NCI-H1436 treated with DMSO at 0.1 percent for 48 hours (cell line): ENCODE results near the gene LMF1.

ENCODE experiments used
- DNase-seq: peaks from one replicate; lab custom pipeline; 2025; lab: John Stamatoyannopoulos, UW

The LMF1 gene

DNA sequence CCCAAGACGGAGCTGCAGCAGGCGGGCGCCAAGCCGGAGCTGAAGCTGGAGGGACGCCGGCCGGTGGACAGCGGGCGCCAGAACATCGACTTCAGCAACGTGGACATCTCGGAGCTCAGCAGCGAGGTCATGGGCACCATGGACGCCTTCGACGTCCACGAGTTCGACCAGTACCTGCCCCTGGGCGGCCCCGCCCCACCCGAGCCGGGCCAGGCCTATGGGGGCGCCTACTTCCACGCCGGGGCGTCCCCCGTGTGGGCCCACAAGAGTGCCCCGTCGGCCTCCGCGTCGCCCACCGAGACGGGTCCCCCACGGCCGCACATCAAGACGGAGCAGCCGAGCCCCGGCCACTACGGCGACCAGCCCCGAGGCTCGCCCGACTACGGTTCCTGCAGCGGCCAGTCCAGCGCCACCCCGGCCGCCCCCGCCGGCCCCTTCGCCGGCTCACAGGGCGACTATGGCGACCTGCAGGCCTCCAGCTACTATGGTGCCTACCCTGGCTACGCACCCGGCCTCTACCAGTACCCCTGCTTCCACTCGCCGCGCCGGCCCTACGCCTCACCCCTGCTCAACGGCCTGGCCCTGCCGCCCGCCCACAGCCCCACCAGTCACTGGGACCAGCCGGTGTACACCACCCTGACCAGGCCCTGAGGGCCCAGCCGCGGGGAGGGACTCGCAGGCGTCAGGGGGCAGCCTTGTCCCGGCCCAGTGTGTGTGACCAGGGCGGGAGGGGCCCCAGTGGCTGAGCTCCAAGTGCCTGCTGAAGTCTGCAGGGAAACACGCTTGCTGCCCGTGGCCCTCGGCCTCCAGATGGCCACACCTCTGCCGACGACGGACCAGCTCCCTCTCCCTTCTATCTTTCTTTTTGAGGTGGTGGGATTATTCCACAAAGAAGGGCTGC lies 14.2 kb upstream of the LMF1 start:
- no peak for DNase-seq

DNA sequence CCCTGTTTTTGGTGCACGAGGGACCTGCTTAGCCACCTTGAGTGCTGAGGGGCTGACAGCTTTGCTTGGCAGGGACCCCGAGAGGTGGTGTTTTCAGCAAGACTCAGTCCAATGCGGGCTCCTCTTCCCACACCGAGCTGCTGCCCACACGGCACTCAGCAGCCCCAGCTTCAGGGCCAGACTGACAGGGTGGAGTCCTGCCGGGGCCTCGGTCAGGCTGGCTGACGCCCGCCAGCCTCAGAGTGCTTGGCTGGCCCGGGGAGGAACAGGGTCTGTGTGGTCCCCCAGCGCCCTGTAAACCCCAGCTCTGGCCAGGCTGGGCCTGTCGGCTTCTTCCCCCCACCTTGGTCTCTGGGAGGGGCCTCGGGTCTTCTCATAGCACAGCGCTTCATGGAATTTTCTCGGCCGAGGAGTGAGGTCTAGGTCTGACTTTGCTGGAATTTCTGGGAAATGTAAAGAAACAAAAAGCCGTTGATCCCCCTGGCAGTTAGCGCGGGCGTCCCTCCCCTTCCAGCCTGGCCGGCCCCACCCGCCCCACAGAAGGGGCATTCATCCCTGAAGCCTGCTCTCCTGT lies 13.4 kb upstream of the LMF1 start:
- DNase-seq, result no peak

DNA sequence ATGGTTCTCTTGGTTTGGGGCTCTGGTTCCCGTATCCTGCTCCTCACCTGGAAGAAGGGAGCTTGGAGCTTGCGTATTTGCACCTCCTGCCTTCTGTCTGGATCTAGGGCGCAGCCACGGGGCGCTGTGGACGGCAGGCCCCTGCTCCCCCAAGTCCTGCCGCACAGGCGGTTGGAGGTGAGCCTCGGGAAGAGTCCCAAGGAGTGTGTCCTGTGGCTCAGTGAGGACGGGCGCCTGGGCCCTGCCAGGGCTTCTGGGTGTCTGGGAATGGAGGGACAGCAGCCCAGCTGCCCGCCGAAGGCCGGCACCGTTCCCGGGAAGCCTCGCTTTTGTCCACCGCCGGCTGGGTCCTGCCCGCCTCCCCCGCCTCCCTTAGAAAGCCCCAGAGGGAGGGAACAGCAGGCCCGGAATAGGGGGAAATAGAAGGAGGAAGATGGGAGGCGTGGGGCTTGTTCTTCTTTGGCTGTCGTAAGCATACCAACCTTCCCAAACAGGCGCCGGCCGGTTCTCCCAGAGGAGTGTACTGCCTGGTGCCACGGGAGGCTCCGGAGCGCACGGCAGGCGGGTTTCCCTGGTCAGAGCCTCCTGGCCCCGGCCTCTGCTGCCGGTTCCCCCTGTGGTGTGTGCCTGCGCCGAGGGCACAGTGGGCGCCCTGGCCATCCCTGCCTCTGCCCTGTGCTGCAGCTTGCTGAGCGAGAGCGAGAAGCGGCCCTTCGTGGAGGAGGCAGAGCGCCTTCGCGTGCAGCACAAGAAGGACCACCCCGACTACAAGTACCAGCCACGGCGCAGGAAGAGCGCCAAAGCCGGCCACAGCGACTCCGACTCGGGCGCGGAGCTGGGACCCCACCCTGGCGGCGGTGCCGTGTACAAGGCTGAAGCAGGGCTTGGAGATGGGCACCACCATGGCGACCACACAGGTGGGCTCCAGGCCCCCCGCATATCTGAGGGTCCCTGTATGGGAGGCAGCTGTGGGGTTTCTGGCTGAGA lies 12.6 kb upstream of the LMF1 start:
- DNase-seq, result no peak

DNA sequence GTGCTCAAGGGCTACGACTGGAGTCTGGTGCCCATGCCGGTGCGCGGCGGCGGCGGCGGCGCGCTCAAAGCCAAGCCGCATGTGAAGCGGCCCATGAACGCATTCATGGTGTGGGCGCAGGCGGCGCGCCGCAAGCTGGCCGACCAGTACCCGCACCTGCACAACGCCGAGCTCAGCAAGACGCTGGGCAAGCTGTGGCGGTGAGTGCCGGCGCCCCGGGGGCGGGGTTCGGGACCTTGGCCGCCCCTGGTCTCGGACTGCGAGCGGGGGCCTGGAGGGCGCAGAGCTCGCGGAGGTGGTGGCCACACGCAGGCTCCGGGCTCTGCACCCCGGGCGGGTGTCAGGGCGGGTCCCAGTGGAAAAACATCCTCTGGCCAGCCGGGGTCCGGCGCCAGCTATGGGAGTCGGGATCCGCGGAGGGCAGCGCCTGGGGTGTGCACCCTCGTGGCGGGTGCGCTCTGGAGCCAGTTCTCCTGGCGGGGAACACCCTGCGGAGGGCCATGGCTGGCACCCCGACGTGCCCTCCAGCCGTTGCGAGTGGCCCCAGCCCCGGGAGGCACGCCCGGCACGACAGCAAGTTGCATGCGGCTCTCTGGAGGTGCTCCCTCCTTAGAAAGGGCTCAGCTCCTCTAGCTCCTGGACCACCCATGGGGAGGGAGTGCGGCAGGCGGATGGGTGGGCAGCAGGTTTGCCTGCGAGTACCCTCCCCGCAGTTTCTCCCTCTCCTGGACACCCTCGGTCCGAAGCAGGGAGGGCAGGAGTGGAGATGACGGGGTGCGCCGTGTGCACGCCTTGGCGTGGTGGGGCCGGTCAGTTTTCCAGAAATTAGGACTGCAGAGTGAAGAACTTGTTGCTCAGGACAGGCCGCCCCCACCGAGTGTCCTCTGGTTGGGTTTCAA lies 11.6 kb upstream of the LMF1 start:
- no peak for DNase-seq

DNA sequence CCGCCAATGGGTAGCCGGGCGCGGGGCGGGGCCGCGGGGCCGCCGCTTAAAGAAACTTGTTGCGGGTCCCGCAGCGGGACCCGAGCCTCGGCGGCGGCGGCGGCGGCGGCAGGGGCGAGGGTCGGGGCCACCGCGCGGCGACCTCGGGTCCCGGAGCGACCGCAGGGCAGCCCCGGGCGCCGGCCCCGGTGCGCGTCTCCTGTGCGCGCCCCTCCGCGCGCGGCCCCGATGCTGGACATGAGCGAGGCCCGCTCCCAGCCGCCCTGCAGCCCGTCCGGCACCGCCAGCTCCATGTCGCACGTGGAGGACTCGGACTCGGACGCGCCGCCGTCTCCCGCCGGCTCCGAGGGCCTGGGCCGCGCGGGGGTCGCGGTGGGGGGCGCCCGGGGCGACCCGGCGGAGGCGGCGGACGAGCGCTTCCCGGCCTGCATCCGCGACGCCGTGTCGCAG lies 10.9 kb upstream of the LMF1 start, which contains the start of gene SOX8:
Gene SOX8 (plus strand): TSS at position 76 of the 450 bp plus-strand sequence. CDS start 153 bp downstream, at position 229.
- no peak for DNase-seq

DNA sequence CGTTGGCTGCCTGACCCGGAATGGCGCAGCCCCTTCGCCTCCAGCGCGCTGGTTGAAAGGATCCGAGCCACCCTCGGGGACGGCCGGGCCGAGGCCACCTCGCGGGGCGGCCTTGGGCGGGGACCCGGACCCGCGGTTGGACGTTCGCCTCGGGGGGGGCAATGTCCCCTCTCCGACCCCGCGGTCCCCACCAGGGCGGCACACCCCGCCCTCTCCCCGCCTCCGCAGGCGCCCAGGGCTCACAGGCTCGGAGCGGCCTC lies 9.7 kb upstream of the LMF1 start:
- no peak for DNase-seq

DNA sequence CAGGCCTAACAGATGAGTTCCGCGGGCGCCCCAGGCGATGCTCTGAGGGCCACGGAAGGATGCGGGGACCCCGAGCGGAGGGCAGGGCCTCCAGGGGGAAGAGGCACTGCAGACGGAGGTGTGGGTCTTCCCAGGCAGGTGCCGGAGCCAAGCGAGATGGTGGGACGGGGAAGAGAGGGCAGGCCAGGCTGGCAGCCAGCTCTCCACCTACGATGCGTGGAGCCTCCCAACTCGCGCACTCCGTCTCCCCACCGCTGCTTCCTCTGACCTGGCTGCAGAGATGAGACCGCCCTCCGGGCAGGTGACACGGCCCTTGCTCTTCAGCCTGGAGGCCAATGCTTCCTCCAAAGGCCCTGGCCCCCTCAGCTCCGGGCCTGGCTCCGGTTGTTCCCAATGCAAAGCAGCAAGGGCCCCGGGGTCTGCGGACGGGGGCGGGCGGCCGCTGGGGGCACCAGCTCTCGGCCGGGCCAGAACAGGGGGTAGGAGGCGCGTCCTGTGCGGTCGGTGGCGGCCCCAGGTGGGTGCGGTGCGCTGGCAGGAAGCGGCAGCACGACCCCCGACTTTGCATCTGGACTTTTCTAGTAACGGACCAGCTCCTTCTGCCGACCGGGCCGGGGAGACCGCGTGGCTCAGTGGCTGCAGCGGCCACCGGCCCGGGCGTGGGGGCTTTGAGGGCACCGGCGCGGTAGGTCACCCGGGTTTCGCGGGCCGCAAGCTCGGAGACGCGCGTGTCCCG lies 9.2 kb upstream of the LMF1 start:
- no peak for DNase-seq

DNA sequence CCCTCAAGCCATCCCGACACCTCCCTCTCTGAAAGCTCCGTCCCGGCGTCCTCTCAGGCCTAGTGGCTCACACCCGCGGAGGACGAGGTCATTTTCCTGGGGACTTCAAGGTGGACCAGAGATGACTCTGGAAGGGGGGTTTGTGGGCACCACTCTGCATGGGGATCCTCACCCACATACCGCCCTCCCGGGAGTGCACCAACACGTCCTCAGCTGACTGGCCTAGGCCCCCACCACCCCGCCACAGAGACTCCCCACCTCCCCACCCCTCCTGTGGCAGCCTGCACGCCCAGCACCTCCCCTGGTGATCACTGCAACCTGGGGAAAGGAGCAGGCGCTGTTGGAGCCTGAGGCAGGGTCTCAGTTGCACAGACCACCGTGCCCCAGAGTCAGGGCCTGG lies 8.4 kb upstream of the LMF1 start:
- no peak for DNase-seq

DNA sequence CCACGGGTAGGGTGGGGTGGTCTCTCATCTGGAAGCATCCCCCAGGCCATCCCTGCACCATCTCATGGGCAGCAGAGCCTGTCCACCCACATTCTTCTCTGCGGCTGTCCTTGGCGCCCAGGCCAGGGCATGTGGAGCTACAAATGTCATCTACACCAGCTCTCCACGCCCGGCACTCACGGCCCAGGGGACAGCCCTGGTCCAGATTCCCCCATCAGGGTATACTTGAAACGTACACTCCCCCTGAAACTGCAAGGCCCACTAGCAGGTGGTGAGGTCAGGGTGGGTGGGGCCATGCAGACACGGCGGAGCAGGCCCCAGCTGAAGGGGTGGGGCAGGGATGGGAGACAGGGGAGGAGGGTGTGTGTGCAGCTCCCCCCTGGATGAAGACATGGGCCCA lies 7.6 kb upstream of the LMF1 start:
- no peak for DNase-seq

DNA sequence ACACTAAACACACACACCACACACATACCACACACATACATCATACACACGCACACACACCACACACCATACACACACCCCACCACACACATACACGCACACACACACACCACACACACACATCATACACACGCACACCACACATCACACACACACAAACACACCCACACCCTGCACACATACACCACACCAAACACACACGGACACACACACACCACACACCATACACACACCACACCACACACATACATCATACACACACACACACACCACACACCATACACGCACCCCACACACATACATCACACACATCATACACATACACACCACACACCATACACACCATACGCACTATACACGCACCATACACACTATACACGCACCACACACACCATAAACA lies 7.1 kb upstream of the LMF1 start:
- DNase-seq, result no peak

DNA sequence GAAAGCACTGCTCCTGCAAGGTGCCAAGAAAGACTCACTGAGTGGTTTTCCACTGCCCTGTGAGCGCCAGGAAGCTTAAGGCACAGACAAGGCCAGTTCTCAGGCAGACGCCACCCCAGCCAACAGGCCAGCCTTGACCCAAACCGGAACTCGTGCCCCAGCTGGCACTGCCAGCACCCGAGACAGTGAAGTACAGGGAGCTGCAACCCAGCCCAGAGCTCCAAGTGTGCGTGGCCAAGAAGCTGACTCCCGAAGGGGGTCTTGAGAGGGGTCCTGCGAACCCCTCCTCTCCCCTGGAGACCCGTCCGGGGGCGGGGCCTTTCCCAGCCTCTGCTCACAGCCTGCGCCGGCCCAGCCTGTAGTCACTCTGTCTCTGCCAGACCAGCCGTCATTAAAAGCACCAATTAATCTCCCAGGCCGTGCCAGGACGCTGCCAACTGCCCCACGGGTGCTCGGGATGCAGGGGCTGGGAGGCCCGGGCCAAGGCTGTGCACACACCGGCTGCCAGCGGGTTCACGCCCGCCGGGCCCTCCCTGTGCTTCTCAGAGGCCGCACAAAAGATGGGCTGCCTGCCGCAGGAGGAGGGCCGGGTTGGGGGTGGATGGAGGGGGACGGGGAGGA lies 6.4 kb upstream of the LMF1 start:
- no peak for DNase-seq

DNA sequence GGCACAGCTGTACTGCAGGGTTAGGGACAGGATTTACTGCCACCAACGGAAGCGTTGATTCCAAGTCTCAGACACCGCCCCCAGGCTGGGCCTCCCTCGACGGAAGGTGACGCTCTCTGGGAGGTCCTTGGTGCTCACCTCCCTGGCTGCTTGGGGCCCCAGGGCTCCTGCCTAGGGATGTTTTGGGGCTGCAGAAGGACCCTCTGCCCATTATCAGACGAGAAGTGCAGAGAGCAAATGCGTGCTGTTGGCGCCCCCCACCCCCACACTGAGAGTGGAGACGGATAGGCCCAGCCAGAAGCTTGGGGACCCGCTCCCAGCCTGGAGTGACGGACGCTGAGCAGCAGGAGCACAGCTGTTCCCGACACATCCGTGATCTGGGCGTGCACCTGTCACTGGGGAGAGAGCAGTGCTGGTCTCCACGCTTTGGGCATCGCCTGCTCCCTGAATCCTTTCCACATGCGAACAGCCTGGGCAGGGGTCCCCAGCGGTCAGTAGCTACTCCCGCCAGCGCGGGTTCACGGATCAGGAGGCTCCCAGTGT lies 5.7 kb upstream of the LMF1 start:
- DNase-seq, result no peak

DNA sequence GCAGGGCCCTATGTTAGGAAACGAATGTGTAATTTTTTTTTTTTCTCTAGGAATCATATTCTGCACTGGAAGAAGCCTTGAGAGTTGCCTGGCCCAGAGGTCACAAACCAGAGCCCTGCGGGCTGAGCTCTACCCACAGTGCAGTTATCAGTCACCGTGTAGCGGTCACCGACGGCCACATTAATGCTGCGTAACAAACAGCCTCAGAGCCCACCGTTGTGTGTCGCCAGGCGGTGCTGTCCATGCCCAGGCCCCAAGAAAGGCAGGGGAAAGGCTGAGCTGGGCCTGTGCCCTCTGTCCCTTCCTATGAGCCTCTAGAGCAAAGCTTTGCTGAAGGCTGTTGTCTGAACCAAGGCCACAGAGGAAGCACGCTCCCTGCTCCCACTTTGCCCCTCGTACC lies 4.5 kb upstream of the LMF1 start:
- no peak for DNase-seq

DNA sequence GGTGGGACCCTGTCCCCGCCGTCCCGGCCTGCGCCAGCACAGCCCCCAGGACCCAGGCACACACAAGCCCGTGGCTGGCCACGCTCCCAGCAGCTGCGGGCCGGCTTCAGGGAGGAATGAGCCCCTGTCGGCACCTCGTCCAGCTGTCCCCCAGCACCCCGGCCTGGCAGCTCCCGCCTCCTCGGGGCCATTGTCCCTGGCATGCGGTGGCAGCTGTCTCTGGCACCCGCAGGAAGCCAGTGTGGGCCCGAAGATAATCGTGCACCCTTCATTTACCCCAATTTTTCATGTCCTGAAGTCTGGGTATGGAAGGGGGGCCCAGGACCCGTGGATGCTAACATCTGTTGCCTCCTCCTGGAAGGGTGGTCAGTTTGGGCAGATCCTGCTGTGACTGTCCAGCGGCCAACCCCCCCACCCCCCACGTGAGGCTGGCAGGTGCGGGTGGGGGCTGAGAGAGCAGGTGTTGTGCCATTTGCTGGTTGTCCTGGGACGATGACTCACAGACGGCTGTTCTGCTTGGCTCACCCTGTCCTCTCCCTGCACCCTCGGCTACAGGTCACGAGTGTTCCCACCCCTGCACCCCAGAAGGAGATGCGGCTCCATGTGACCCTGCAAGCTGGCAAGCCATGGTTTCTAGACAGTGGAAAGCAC lies 4.0 kb upstream of the LMF1 start:
- no peak for DNase-seq

DNA sequence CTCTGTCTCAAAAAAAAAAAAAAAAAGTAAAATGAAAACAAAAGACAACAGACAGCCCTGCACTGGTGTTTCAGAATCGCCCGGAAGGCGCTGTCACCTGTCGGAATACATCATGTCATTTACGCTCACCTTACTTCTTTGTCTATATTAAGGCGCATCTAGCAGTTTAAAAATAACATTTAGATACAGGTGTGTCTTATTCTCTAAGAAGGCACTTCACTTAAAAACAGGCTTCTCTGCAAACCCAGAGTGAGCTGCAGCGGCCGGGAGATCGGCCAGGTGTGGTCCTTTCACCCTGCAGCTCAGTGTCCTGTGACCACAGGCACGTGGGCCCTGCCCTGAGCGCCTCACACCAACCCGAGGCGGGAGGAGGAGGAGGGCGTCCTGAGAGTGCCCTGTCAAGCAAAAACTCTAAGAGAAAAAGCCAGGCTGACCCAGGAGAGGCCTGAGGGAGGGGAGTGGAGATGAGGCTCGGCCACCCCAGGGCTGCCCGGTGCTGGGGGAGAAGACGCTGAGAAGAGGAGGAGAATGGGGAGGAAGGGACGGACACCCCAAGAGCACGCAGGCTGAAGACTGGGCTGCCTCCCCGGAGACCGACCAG lies 3.3 kb upstream of the LMF1 start:
- DNase-seq, result no peak

DNA sequence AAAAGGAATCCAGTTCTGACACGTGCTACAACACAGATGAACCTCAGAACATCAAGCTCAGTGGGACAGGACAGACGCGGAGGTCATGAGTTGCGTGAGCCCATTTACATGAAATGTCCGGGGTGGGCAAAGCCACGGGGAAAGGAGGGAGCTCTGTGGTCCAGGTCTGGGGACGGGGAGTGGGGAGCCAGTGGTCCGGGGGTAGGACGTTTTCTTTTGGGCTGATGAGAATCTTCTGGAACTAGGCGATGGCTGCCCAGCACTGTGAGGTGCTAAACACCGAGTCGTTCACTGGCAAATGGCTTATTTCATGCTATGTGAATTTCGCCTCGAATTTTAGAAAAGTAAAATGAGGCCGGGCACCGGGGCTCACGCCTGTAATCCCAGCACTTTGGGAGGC lies 2.6 kb upstream of the LMF1 start:
- DNase-seq, result no peak

DNA sequence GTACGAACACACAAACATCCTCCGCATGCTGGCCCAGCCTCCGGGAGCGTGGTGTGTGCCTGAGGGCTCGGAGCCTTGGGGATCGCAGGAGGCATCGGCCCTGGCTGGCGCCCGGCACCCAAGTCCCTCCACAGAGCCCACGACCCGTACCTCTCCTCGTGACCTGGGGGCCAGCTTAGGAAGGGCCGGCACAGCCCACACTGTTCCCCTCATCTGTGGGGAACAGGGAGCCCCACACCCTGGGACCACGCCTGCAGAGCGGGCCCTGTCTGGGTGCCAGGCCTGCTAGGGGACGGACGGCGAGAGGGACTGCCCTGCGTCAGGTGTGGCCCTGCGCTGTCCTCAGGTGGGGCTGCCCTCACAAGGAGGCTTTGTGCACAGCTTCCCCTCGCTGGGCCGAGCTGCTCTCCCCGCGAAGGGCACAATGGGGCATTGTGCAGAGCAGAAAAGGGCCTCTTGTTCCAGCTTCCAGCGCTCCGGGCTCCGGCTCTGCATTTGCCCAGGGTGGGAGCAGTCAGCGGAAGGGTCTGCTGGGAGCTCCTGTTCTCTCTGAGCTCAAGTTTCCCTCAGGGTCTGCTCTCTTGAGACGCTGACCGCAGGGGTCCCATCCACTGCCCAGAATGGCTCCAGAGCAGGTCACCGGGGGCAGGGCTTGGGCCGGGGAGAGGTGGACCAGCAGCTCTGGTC lies 1.7 kb upstream of the LMF1 start:
- DNase-seq, result no peak

DNA sequence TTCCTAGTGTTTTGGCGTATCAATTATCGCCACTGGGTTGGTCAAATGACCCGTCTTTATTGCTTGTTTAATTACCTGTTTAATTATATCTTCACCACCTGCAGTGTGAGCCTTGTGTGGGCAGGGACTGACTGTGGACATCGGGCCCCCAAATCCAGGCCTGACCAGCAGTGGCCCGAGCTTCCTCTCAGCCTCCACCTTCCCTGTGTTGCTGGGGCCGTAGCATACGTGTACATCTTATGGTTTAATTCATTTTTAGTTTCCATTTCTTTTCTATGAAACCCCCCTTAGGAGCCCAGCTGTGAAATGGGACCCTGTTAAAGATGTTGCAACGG lies 1.2 kb upstream of the LMF1 start:
- DNase-seq, result no peak

DNA sequence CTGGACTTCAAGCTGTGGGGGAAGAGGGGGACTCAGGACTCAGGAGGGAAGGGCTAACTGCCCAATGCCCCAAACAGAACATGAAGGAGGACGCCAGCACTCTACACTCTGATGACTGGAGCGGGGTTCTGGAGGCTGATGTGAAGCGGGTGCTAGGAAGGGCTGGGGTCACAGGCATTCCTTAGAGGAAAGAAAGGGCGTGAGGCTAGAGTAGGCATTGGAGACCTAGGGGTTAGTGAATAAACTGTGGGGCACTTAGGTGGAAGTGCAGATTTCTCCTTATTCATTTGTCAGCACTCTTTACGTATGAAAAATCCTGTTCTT lies 760 bp upstream of the LMF1 start:
- DNase-seq, result no peak
